Ovary (tissue), 10 donors: ENCODE results near the gene C7. TPM values are rescaled to one million over a fixed set of nuclear protein-coding genes. Genes with fewer than 3 reads are reported as not detected.
"Not testable (repeated sequence)": the region's sequence is repeated elsewhere in the genome, so short reads cannot be mapped to it uniquely, and the experiment has no call there.

Source experiments
- DNase-seq, 5 donors: peaks; one replicate each; pipeline ENCODE4 v3.0.0-alpha.2; 2019 to 2020
- H3K27ac ChIP-seq, 2 donors: fragments of 200-600 bp; one replicate each; pipeline versions ENCODE4 v1.5.1 to v1.8.0; 2019 to 2022
- H3K27me3 ChIP-seq: fragments of 200-600 bp; one replicate; pipeline ENCODE4 v1.8.0; 2022
- H3K36me3 ChIP-seq: fragments of 200-600 bp; sonication (generic); one replicate; pipeline ENCODE4 v1.5.1; 2019
- H3K4me1 ChIP-seq: one replicate; pipeline ENCODE4 v1.8.1; 2013; ENCODE audit warnings: mild to moderate bottlenecking, moderate library complexity; ENCODE audit not compliant: insufficient read depth
- H3K4me3 ChIP-seq: fragments of 200-600 bp; sonication (generic); one replicate; pipeline ENCODE4 v1.5.1; 2017
- H3K9me3 ChIP-seq, 2 donors: fragments of 200-600 bp in 1 of 2; sonication (generic) in 1 of 2; one replicate each; pipeline versions ENCODE4 v1.5.1 to v1.8.1; 2013 to 2019; ENCODE audit warnings: mild to moderate bottlenecking in 1 of 2, moderate library complexity in 1 of 2
- CTCF ChIP-seq, 3 donors: fragments of 450-650 bp in 2 of 3; fragments of 200-600 bp in 1 of 3; IDR thresholded peaks; one replicate each; pipeline versions ENCODE4 v1.5.1 to v1.8.0; 2016 to 2022; ENCODE audit warnings: antibody characterized with exemption in 3 of 3, mild to moderate bottlenecking in 1 of 3
- EP300 ChIP-seq: sonication (generic); formaldehyde crosslinking; IDR thresholded peaks from one replicate; pipeline ENCODE4 v1.6.1; 2017; ENCODE audit warnings: antibody characterized with exemption
- POLR2A ChIP-seq: fragments of 450-650 bp; IDR thresholded peaks from one replicate; pipeline ENCODE4 v1.6.1; 2017; ENCODE audit warnings: antibody characterized with exemption, mild to moderate bottlenecking, moderate library complexity
- whole genome bisulfite sequencing, 3 donors: extraction: QIAGEN DNeasy Blood & Tissue Kit in 1 of 3; methylation state at CpG; one replicate each; pipeline versions ENCODE4 v1.1.5 to v1.1.7; 2013 to 2017; 5-methylcytosine and 5-hydroxymethylcytosine counted together
- intact Hi-C, 4 donors: fragments of 100-400 bp; cut with DNase I; formaldehyde crosslinking; loops; one replicate each; pipeline versions ENCODE4 v1.11.0 to v1.15.1; 2022 to 2023
- long read RNA-seq, 3 donors: library from polyadenylated mRNA in 2 of 3; unstranded in 2 of 3; transcript quantifications; one replicate each; pipeline ENCODE4 v2.0.0 and lab custom pipeline, GENCODE V29; 2021 to 2026
- polyA plus RNA-seq, 2 donors: library from polyadenylated mRNA; stranded (reverse); fragments of 200-250 nt in 1 of 2; fragments of 350-450 nt in 1 of 2; fragmentation: Illumina TruSeq in 1 of 2; extraction: RNeasy Lipid Tissue Mini Kit (QIAGEN cat#74804) in 1 of 2; gene quantifications; one replicate each; pipeline ENCODE4 v1.2.3, GENCODE V29; 2013 to 2014
- total RNA-seq, 7 donors: library from RNA; depleted of rRNA in 2 of 7; stranded (reverse); fragments of >200 nt in 2 of 7; fragmentation: NEBNext Ultra II Directional in 3 of 7; extraction: Animal tissue kit (Norgen Biotek cat#: 25700) in 3 of 7; gene quantifications; one replicate each; pipeline versions ENCODE4 v1.1.0 to v1.2.4, GENCODE V29; 2016 to 2023
- donor health status: DM: no; HTN: no; CAD: no; lungs with moderate emphysema.
- donor health status: DM: no; HTN: no; CAD: no.
- donor health status: Bipolar disorder and iron deficiency.
- donor health status: DM: yes; HTN: yes; CAD: no.
- donor health status: DM: no; HTN: no; CAD: no.
- donor health status: DM: yes; HTN: yes; CAD: no.

The C7 gene
- total RNA-seq = 1,000 to 10,000 TPM in 5 of 7 donors, 100 to 1,000 TPM in 2; 205 to 2,709 (median 1,224) TPM
- 1,000 to 10,000 TPM; 1,183 to 1,831 TPM for polyA plus RNA-seq
- long read RNA-seq, donor 1, full-length matches to known transcripts = 95 of 981 reads
- long read RNA-seq, donor 1, partial matches to known transcripts = 823 of 981 reads
- long read RNA-seq, donor 1, other reads (novel, unspliced or antisense) = 63 of 981 reads
- long read RNA-seq, donor 2, full-length matches to known transcripts = 34 of 39 reads
- long read RNA-seq, donor 2, partial matches to known transcripts = 5 of 39 reads
- long read RNA-seq, donor 2, other reads (novel, unspliced or antisense) = 0 of 39 reads
- long read RNA-seq, donor 3, full-length matches to known transcripts = 2,542 of 3,125 reads
- long read RNA-seq, donor 3, partial matches to known transcripts = 440 of 3,125 reads
- long read RNA-seq, donor 3, other reads (novel, unspliced or antisense) = 143 of 3,125 reads

GRCh38 chr5:40909264-40909663, at the start of gene C7:
C7 (plus strand) TSS chr5:40909497; CDS start chr5:40909611, 114 bp downstream.
- Histone ChIP-seq H3K9me3 (no peaks in the 10 kb centered on the region), H3K27me3 (no peaks in the 10 kb centered on the region), H3K36me3 (no peaks in the 10 kb centered on the region), H3K4me3 (peak within 1 kb of the TSS; percentile 29), H3K4me1 (peaks cover 5% of the 10 kb centered on the region), H3K27ac (peak within 1 kb of the TSS in 1 of 2 donors; percentile 55)
- intact Hi-C loops = loop anchor here in 3 of 4 donors (5.0 to 10.0 kb wide), 3 partner anchors 358 to 936 kb away; partner anchors contain the start of gene PLCXD3 (in 1 of the 3)
- whole genome bisulfite sequencing, 3 donors = 0 to 3% (median 3%) methylated on average over 3 of the region's 3 CpGs
- DNase-seq = peak in 1 of 5 donors; percentile 54
- no peak for TF ChIP-seq EP300
- peak; percentile 47 for TF ChIP-seq POLR2A

GRCh38 chr5:40860711-40861110, 48.6 kb upstream of the C7 start:
- no peaks in the 10 kb centered on the region for H3K36me3 ChIP-seq
- no peaks in the 10 kb centered on the region for H3K27me3 ChIP-seq
- no peak for DNase-seq
- intact Hi-C loops = no loop called here
- no peaks in the 10 kb centered on the region for H3K9me3 ChIP-seq
- H3K27ac ChIP-seq = no peak overlapping the region
- TF ChIP-seq POLR2A (no peak), CTCF (IDR thresholded peaks at IDR 0.05) (no peak), EP300 (no peak)
- no peaks in the 10 kb centered on the region for H3K4me1 ChIP-seq
- H3K4me3 ChIP-seq = no peak overlapping the region

- DNase-seq, H3K36me3 ChIP-seq, H3K4me1 ChIP-seq, H3K4me3 ChIP-seq, H3K9me3 ChIP-seq, intact Hi-C loops, H3K27ac ChIP-seq, H3K27me3 ChIP-seq: not testable (repeated sequence)
- 92 to 93% (median 92%) methylated on average over 5 of the region's 5 CpGs for WGBS, 3 donors
Measured at GRCh38 chr5:40865004-40865403, 44.3 kb upstream of the C7 start.

- H3K4me3 ChIP-seq = no peak overlapping the region
- intact Hi-C loops = no loop called here
- H3K9me3 ChIP-seq = no peaks in the 10 kb centered on the region
- no peak for DNase-seq
- H3K27me3 ChIP-seq = no peaks in the 10 kb centered on the region
- no peak for TF ChIP-seq EP300
- WGBS, 3 donors = 75 to 82% (median 77%) methylated on average over 5 of the region's 5 CpGs
- H3K36me3 ChIP-seq = no peaks in the 10 kb centered on the region
- no peaks in the 10 kb centered on the region for H3K4me1 ChIP-seq
- H3K27ac ChIP-seq = no peak overlapping the region
Measured at GRCh38 chr5:40866844-40867243, 42.5 kb upstream of the C7 start.

- H3K4me3 ChIP-seq = no peak overlapping the region
- 78 to 81% (median 80%) methylated on average over 1 of the region's 1 CpG for WGBS, 3 donors
- no peaks in the 10 kb centered on the region for H3K36me3 ChIP-seq
- intact Hi-C loops = no loop called here
- no peaks in the 10 kb centered on the region for H3K27me3 ChIP-seq
- H3K9me3 ChIP-seq = no peaks in the 10 kb centered on the region
- no peak overlapping the region for H3K27ac ChIP-seq
- DNase-seq = no peak
- H3K4me1 ChIP-seq = no peaks in the 10 kb centered on the region
- no peak for TF ChIP-seq EP300
- no peak for TF ChIP-seq POLR2A
- TF ChIP-seq CTCF (IDR thresholded peaks at IDR 0.05) = no peak
Measured at GRCh38 chr5:40869384-40869783, 39.9 kb upstream of the C7 start.

- WGBS, 3 donors = 63 to 72% (median 69%) methylated on average over 4 of the region's 4 CpGs
- TF ChIP-seq CTCF (IDR thresholded peaks at IDR 0.05) = no peak
- no peak for TF ChIP-seq EP300
- TF ChIP-seq POLR2A = no peak
- Histone ChIP-seq H3K9me3 (no peaks in the 10 kb centered on the region), H3K27me3 (no peaks in the 10 kb centered on the region), H3K36me3 (no peaks in the 10 kb centered on the region), H3K27ac (no peak overlapping the region), H3K4me1 (no peaks in the 10 kb centered on the region), H3K4me3 (no peak overlapping the region)
- DNase-seq = no peak
- intact Hi-C loops = loop anchor here in 1 of 4 donors (10.0 kb wide), 1 partner anchor 116 kb away; the partner anchor contains the start of gene TTC33
Measured at GRCh38 chr5:40871177-40871576, 38.1 kb upstream of the C7 start.

GRCh38 chr5:40872253-40872652, 37.0 kb upstream of the C7 start:
- H3K27ac ChIP-seq, H3K4me1 ChIP-seq, H3K27me3 ChIP-seq, H3K9me3 ChIP-seq, DNase-seq, H3K36me3 ChIP-seq, H3K4me3 ChIP-seq: not testable (repeated sequence)
- intact Hi-C loops = loop anchor here in 1 of 4 donors (10.0 kb wide), 1 partner anchor 117 kb away; the partner anchor contains the start of gene TTC33
- 92 to 94% (median 94%) methylated on average over 8 of the region's 8 CpGs for WGBS, 3 donors
